ENCODE results near the gene CLUH. TPM values are rescaled to one million over a fixed set of nuclear protein-coding genes. Genes with fewer than 3 reads are reported as not detected.
"Not testable (repeated sequence)": the region's sequence is repeated elsewhere in the genome, so short reads cannot be mapped to it uniquely, and the experiment has no call there.

The CLUH gene
- total RNA-seq, 1 experiment from 2014 or later = 48.6 TPM

DNA sequence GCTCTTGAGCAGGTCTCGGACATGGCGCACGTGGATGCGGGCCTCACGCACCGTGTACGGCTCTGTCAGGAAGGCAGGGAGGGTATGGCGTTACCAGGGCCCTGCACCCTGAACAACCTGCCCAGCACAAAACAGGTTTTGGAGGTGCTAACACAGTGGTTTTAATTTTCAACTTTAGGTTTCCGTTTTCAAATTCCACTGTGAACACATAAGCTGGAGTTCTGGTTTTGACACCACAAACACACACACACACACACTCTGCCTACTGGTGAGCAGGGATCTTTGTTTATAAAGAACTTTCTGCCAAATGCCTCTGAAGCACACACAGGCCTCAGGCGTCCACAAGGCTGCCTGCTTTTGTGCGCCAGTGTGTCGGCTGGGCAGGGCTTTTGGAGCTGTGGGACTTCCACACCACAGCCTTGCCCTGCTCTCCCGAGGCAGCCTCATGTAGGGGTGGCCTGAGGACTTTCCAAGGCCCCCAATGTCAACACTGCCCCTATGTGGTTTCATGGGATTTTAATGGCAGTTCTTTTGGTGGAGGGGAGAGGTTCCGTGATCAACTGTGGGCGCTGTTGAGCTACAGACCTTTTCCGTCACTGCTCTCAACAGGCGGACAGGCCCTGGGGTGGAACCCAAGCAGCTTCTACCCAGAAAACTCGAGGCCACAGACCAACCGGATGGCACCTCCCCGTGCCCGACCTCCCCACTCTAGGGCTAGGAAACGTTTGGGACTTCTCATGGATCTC is 9.4 kb downstream of the CLUH start:
- DNase-seq (ENCODE audit: extremely low read depth, low read depth) = no peak

DNA sequence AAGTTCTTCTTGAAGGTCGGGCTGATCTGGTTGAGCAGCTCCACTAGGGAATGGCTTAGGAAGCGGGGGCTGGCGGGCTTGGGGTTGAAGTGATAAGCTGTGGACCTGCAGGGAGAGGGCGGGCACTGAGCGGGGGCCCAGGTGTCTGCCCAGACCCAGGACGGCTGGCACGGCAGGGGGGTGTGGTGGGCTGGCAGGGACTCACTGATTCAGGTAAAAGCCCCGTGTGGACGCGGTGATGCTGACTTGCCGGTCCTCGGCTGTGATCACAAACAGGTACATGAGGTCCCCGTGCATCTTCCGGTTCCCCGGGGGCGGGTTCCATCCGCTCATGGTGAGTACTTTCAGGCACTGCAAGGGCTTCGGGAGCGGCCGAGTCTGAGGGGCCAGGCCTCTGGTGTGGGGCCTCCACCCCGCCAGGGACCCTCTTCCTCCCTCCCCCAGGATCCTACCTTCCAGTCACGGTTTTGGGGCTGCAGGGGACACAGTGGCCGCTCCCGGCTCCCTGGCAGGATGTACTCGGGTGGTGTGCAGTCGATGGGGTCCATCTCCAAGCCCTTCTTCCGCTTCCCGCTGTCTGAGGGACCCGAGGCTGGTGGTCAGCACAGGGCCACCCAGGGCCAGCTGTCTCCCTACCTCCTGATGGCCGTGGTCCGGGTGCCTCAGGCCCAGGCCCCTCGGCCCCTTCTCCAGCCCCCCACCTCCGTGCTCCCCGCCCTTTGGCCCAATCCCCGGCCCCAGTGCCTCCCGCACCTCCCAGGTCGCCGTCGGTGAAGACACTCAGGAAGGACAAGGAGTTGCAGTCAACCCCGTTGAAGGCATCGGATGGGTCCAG is 10.2 kb downstream of the CLUH start:
- DNase-seq (ENCODE audit: extremely low read depth, low read depth) = no peak

DNA sequence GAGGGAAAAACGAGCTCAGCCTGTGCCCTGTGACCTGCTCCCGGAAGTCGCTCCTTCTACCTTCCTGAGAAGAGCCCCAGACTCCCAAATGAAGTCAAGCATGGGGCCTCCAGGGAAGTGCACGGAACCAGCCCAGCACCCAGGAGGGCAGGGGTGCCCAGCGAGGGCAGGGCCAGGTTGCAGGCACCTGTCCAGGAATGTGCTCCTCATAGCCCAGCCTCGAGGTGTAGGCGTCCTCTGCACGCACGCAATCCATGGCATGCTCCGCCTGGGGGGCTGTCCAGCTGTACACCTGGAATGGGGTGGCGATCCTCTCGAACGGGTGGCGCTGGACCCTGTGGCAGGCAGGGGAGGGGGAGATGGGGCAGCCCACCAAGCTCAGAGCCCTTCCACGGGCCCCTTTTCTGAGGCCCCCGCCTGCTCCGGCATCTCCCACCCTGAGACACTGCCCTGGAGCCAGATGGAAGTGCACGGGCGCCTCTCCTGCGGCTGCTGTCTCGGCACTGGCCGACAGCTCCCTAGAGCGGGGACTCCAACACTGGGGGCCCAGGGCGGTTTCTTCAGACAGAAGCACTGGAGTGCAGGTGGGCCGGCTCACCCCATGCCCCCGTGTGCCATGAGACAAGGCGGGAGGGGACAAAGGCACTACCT is 10.9 kb downstream of the CLUH start:
- no peak for DNase-seq (ENCODE audit: extremely low read depth, low read depth)

DNA sequence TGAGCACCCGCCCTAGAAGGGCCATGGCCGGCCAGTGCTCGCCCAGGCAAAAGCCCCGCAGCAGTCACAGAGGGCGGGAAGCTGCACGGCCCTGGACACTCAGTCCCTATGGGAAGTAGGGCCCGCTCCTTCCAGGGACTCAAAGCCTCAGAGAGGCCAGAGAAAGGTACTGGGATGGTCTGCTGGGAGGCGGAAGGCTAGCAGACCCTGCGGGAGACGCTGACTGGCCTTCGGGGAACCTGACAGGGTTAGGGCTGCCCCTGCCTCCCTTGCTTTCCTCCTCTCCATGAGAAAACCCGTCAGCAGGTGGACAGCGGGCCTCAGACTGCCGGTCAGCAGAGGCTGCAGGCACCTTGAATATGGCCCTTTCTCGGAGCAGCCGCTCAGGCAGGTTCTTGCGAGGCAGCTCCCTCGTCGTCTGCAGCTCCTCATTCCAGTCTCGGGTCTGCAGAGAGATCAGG is 11.5 kb downstream of the CLUH start:
- DNase-seq (ENCODE audit: extremely low read depth, low read depth) = no peak

DNA sequence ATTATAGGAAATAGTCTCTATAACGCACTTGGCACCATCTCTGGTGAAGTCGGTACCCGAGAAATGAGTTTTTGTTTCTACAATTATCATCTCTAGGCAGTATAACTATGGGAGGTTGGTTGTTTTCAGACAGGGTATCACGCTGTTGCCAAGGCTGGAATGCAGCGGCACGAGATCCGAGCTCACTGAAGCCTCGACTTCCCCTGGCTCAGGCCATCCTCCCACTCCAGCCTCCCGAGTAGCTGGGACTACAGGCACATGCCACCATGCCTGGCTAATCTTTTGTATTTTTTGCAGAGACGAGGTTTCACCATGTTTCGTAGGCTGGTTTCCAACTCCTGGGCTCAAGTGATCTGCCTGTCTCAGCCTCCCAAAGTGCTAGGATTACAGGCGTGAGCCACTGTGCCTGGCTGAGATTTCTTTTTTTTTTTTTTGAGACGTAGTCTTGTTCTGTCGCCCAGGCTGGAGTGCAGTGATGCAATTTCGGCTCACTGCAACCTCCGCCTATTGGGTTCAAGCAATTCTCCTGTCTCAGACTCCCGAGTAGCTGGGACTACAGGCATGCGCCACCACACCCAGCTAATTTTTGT is 12.3 kb downstream of the CLUH start:
- DNase-seq (ENCODE audit: extremely low read depth, low read depth) = not testable (repeated sequence)

DNA sequence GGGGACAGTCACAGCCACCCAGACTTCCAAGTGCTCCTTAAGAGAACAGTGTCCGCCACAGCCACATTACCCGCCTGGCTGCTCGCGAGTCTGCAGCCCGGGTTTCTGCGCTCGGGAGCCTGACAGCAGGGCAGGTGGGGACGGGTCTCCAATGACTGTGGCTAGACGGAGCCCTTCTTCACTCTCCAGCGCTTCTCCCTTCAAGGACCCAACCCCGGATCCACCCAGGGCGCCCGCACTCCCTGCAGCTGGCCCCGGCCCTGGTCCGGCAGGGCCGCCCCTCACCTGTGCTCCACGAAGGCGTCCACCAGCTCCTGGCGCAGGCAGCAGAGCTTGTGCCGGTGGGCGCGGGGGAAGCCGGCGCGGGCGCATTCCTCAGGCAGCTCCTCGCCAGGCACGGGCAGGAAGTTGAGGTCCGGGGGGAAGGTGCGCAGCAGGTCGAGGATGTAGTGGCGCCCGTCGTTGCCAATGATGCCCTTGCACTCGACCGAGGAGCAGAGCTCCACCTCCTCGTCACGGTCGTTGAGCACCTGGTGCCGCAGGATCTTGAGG is 13.9 kb downstream of the CLUH start:
- no peak for DNase-seq (ENCODE audit: extremely low read depth, low read depth)

DNA sequence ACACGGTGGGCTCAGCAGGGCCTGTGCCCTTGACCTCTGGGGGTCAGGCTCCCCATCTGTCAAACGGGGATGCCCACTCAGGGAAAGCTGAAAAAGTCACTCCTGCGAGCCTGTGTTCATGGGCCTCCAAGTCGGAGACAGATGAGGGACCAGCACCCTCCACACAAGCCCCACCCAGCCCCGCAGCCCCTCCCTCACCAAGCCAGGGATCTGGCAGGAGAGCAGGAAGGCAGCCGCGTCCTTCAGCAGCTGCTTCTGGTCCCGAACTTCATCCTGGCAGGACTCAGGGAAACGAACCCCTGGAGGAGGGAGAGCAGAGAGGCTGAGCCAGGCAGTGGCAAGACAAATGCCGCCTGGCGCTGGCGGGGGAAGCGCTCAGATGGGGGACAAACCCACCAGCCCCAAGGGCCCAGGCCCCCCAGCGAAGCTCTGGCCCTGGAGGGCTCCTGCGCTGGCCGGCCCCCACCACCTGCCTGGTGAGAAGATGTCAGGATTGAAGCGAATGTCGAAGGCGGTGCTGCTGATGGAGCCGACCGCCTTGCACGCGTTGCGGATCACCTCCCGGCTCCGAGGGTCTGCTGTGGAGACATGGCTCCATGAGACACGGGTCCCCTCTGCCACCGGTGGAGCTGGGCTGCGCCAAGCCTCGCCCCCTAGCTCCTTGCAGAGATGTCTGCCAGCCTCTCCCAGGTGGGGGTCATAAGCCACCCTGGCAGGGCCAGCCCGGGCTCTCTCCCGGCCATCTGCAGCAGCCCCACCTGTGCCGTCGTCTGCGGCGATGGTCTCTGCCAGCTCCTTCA is 15.4 kb downstream of the CLUH start:
- no peak for DNase-seq (ENCODE audit: extremely low read depth, low read depth)

DNA sequence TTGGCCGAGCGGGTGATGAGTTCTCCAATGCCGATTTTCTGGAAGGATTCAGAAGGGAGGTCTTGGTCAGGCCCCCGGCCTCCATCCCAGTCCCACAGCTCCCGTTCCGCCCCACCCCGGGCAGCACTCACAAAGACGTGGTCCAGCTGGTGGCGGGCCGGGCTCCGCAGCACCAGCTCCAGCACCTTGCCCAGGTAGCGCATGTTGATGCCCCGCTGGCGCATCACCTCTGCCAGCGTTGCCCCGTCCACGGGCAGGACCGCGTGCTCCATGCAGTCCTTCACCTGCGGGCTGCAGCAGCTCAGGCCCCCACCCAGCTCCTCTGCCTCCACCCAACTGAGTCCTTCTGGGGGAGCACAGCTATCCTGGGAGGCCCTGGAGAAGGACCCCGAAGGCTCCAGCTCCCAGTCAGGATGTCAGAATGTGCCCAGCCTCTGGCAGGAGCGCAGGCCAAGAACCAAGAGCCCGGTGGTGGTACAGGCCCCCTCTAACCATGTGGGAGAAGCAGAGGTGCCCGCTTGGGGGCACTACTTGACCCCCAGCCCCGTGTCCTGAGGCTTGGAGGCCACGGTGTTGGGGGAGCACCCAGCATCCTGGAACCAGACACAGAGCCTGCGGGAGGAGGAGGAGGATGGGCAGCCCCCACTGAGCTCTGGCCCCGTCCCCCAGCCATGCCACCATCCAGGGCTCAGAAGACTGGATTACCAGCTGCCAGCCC is 16.2 kb downstream of the CLUH start:
- DNase-seq (ENCODE audit: extremely low read depth, low read depth) = no peak

DNA sequence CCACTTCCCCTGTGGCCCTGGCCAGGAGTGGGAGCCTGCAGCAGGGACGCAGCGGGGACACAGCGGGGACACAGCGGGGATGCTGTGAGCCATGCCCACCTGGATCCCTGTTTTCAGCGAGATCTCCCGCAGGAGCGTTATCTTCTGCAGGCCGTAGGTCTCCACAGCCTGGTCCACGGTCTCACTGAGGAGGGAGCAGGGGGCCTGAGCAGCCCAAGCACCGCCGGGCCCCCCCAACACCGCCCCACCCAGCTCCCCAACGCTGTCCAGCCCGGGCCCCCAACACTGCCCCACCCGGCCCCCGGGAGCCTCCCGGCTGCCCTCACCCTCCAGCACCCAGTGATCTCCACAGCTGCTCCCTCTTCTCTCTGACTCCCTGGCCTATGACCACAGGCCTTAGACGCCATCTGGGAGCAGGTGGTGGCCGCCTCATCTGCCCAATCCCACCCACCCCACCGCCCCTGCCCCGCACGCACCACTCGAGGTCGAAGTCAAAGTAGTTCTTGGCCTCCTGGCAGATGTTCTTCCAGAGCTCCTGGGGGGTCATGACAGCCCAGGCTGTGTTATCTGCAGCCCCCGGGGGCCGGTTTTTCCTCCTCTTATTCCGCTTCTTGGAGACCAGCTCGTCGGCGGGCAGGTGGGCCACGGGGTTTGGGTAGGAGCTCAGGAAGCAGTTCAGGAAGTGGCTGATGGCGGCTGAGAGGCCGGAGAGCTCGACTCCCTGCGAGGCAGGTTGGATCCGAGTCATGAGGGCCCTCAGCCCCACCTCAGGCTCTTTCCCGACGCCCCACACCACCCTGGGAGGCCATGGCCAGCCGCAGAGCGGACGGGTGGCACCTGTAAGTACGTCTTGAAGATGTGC is 17.0 kb downstream of the CLUH start:
- no peak for DNase-seq (ENCODE audit: extremely low read depth, low read depth)

DNA sequence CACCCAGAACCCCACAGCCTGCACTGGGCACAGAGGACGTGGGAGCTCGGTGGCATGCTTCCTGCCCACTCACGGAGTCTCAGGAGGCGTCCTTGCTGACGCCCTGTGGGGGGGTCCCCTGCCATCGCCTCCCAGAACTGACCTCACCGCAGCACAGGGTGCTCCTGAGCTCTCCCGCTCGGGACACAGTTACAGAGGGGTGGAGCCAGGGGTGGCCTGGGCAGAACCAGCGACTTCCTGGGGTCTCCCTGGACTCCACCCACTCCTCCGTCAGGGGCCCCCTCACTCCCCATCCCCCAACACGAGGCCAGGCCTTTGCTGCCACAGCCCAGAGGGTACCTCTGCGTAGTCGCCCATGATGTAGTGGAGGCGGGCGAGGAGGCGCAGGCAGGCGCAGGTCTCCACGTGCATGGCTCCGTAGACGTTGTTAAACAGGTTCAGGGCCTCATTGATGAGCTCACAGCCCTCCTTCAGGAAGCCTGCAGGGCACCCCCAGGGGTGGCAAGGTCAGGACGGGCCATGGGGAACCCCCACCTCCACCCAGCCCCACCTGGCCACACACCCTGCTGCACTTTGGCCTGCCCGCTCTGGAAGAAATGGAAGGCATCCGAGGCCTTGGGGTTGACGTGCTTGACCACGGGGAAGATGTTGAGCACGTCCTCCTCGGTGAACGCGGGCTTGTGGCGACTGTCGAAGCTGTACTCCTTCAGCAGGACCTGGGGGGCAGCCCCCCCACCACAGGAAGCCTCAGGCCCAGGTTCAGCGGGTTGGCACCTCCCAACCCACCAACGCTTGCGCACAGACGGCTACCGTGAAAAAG is 17.8 kb downstream of the CLUH start:
- no peak for DNase-seq (ENCODE audit: extremely low read depth, low read depth)

DNA sequence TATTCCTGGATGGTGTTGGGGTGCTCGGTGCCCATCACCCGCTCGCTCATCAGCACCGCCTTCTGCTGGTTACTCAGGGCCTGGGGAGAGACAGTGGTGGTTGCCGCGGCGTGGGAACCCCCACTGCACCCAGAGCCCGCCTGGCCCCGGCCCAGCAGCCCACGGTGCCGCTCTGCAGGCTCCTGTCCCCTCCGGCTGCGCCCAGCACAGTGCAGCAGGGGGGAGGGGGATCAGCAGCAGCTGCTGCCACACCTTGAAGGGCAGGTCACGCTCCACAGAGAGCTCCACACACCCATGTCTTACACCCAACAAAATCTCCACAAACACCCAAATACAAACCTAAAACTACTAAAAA is 18.8 kb downstream of the CLUH start:
- DNase-seq (ENCODE audit: extremely low read depth, low read depth) = no peak

DNA sequence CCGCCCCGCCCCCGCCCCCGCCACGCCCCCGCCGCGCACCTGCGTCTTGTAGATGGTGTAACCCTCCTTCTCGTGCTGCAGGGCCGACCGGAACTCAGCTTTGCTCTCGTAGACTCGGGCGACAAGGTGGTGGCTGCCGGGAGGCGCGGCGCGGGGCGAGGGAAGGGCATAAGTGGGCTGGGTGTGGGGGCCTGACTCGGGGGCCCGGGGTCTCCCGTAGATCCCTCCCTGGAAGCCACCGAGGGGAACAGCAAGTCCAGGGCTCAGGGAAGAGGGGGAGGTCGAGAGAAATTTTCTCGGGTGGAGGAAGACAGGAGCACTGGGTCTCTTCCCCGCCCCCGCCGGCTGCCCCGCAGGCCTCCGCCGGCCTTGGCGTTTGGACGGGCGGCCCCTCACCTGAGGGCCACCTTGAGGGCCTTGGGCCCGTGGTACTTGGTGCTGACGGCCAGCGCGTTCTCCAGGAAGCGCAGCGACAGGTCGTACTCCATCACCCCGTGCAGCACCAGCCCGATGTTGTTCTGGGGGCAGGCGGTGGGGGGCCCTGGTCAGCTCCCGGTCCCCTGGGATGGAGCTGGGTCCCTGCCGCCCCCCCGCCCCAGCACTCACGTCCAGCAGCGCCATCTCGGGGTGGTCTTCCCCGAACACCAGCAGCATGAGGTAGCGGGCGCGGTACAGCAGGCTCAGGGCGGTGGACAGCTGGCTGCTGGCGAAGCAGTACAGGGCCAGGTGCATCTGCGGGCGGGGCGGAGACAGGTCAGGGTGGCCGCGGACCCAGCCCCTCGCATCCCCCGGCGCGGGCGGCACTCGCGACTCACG is 19.4 kb downstream of the CLUH start:
- no peak for DNase-seq (ENCODE audit: extremely low read depth, low read depth)

DNA sequence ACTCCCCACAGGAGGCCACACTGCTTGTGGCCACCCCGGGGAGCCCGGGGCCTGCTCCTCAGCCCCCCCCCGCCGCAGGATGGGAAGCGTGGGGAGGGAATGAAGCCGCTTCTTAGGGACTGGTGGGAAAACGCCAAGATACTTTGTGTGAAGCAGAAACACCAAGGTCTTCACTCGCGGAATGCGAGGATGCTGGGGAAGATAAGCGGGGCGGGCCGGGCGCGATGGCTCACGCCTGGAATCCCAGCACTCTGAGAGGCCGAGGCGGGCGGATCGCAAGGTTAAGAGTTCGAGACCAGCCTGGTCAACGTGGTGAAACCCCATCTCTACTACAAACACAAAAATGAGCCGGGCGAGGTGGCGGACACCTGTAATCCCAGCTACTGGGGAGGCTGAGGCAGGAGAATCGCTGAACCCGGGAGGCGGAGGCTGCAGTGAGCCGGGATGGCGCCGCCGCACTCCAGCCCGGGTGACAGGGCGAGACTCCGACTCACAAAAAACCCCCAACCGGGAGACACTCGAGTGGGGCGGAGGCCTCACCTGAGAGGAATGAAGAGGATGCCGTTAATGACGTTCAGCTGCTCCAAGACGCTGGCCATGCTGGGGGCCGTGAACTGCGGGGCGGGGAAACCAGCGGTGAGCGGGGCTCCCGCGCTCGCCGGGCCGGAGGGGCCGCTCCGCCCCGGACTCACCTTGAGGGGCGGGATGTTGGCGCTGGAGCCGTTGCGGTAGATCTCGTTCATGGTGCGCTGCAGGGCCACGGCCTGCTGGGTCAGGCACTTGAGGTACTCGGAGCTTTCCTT is 20.3 kb downstream of the CLUH start:
- no peak for DNase-seq (ENCODE audit: extremely low read depth, low read depth)

DNA sequence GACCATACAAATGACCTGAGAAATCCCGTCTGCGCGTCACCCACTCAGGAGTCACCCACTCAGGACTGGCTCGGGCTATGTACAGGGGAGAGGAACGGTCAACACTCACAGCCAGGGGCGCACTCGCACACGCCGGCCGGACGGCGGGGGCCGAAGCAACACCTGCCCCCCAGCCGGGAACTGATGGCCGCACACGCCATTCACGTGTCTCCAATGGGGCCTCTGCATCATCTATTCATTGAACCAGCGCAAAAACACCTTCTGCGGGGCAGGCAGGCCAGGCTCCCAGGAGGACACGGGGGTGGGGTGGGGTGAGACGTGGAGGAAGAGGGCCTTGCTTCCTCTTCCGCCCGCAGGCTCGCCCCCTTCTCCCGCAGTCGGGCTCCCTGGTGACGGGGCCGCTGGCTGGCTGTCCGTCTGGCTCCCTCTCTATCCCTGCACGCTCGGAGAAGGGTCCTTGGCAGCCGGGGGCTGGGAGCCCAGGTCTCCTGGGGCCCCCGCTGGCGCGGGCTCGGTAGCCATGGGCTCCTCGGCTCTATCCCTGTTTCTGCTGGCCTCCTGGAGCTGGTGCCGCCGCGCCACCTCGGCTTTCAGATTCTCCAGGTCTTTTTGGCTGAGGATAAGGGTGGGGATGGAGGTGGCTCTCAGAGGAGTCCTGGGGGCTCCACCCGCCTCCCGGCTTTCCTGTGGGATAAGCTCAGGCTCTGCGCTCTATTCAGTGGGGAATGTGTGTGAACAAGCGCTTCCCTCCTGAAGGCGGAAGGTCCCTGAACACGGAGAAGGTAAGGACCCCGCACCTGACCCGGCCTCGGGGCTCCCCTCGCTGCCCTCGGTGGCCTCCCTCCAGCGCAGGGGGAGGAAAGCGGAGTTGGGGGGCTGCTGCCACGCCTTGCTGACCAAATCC is 21.1 kb downstream of the CLUH start:
- no peak for DNase-seq (ENCODE audit: extremely low read depth, low read depth)

All from NCI-H460 (cell line).